ENCODE measurements around the gene SPATS2L.

- TF ChIP-seq CTCF (IDR thresholded peaks at IDR 0.05) (no peak), POLR2AphosphoS5 (IDR thresholded peaks at IDR 0.05) (peak; percentile 49), POLR2A (IDR thresholded peaks at IDR 0.05) (no peak)
Observed at GRCh38 chr2:200378652-200379290, 72.3 kb downstream of the SPATS2L start.

Data from prostate gland (tissue), 2 donors.